T-helper 1 cell (primary cell): ENCODE data around the gene TXK.
"Not testable (repeated sequence)": the region's sequence is repeated elsewhere in the genome, so short reads cannot be mapped to it uniquely, and the experiment has no call there.

Source experiments
- DNase-seq, 5 donors: peaks; one replicate each; pipeline ENCODE4 v3.0.0-alpha.2; 2012 to 2020
- total RNA-seq, 4 donors: gene quantifications; one replicate each; lab custom pipeline; 2026; lab: John Stamatoyannopoulos, UW

TXK gene
- total RNA-seq: 56.9 to 118 (median 79.0) reads per million in 4 donors

- DNase-seq: peak in 1 of 5 donors; percentile 57
Measured at GRCh38 chr4:48134081-48134480, at the start of gene TXK. TXK (minus strand) TSS chr4:48134250; CDS start chr4:48134170, 80 bp downstream.

- no peak for DNase-seq
Measured at GRCh38 chr4:48180234-48180633, 46.2 kb upstream of the TXK start.

- DNase-seq: no peak
Measured at GRCh38 chr4:48178931-48179330, 44.9 kb upstream of the TXK start.

DNA sequence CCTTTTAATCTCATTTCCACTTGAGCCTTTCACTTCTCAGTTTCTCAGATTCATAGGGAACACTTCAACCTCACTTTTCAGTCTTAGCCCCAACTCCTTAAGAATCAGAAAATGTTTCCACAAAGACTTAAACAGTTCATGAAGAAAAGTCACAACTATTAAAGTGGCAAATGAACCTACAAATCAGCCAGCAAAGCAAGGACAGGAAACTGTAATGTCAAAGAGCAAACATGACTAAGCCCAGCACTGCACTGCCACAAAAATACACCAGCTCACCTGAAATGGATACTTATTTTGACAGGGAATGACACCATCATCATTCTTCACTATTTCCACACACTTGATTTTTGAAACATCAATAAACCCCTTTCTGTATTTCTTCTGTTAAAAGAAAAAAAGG, 41.8 kb upstream of the TXK start:
- no peak for DNase-seq

DNA sequence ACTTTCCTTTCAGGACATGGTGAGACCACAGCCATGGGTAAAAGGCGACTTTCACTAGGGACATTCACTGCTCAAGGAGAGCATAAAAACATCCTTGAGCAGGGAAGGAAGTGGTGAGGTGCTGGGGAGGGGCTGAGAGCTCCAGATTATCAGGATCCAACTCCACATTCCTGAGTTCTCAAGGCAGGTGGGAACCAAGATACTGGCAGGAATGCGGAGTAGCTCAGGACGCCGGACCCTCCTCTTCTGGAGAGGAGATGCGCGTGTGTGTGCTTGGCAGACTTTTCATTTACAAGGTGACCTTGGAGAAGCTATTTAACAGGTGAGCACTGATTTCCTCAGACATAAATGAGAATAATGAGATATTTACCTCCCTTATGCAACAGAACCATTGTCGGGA, 41.3 kb upstream of the TXK start:
- DNase-seq: no peak

- no peak for DNase-seq
Measured at GRCh38 chr4:48173056-48173991, 39.3 kb upstream of the TXK start.

GRCh38 chr4:48172651-48173050, 38.6 kb upstream of the TXK start:
- no peak for DNase-seq

DNA sequence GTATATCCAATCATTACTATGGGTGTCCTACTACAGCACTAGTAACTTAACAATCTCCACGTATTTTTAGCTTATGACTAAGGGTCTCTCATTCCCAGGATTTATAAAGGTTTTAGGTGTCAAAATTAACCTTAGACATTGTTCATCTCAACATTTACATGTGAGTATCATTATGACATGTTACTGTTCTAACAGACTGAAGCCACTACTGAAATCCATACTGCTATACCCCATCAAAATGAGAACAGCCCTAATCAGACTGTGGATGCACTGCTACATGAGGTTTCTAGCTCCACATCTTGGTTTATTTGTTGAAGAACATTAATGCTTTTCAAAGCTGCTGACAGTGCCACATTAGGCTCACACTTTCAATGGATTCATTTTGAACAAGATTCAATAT, 35.6 kb upstream of the TXK start:
- DNase-seq: no peak

DNA sequence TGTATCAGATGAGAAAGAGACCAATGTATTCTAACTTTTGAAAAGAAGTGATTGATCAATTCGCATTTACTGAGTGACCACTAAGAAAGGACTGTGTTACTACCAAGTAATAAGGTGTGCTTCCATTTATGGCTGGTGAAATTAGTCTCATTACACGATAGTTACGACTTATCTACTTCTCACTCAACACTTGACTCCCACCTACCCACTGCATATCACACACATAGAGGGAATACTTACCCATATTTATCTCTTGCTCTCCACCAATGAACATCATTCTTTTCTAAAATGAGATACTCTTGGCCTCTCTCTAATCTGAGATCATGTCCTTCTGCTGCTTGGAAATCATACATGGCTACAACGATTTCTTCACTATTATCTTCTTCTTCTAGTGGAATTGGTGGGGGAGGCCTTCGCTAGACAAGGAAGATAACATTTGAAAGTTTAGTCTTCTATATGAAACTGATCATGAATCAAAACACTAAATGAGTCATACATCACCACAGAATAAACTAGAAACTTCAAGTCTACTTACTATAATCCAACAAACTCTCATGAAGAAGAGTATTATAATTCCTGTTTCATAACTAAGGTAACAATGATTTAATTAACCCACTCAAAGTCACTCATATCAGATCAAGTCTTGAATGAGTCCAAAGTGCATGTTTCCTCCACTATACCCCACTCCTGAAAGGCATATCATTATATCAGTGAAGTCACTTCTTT, 33.7 kb upstream of the TXK start:
- DNase-seq: peak in 1 of 5 donors; percentile 13

DNA sequence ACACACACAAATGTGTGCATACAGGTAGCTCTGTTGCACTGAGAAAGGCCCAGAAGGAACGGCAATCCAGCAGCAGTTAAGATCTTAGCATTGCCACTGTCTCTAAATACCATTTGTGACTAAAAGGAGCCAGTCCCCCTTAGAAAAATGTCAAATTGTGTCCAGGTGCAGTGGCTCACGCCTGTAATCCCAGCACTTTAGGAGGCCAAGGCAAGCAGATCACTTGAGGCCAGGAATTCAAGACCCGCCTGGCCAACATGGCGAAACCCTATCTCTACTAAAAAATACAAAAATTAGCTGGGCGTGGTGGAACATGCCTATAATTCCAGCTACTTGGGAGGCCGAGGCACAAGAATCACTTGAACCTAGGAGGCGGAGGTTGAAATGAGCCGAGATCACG, 30.5 kb upstream of the TXK start:
- not testable (repeated sequence) for DNase-seq

DNA sequence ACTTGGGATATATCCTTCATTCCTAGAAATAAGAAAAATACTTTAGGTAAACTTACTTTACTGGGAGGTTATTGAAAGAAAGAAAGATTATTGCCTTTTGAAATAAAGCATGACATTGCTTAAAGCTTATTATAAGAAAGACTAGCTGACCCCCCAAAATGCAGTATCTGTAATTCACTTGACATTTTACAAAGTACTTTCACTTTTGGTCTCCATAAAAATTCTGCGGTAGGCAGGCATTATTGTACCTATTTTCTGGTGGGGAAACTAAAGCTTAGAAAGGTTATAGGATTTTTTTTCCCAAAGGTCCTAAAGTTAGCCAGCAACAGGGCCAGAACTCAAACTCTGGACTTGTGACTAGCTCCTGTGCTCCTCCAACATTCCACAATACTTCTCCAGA, 29.7 kb upstream of the TXK start:
- no peak for DNase-seq

GRCh38 chr4:48162162-48162561, 28.1 kb upstream of the TXK start:
- no peak for DNase-seq

GRCh38 chr4:48157271-48157670, 23.2 kb upstream of the TXK start:
- DNase-seq: no peak

GRCh38 chr4:48156423-48156822, 22.4 kb upstream of the TXK start:
- DNase-seq: no peak

- DNase-seq: no peak
Measured at GRCh38 chr4:48153791-48154550, 19.9 kb upstream of the TXK start.

- DNase-seq: no peak
Measured at GRCh38 chr4:48152259-48152658, 18.2 kb upstream of the TXK start.

- DNase-seq: no peak
Measured at GRCh38 chr4:48149827-48150370, 15.8 kb upstream of the TXK start.

DNA sequence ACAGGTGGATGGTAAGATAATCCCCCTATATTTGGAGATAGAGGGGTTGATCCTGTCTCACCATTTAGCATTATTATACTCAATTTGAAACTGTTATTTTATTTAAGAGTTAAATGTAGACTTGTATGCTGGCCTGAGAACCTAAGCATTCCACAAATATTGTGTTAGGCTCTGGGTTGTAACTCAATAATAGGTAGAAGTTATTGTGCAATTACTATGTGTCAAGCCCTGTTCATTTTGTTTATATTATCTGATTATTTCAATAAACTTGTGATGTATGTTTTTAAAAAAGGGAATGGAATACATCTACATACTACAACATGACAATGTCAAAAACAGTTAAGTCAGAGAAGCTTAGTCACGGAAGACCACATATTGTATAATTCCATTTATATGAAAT, 13.6 kb upstream of the TXK start:
- DNase-seq: no peak

GRCh38 chr4:48141048-48141447, 7.0 kb upstream of the TXK start:
- DNase-seq: peak in 1 of 5 donors; percentile 64

GRCh38 chr4:48139691-48140090, 5.6 kb upstream of the TXK start:
- peak in 1 of 5 donors; percentile 22 for DNase-seq

GRCh38 chr4:48138936-48139335, 4.9 kb upstream of the TXK start:
- DNase-seq: peak in 3 of 5 donors; percentile 19 to 75 (median 32)

GRCh38 chr4:48138511-48138910, 4.5 kb upstream of the TXK start:
- no peak for DNase-seq

- DNase-seq: peak in 1 of 5 donors; percentile 40
Measured at GRCh38 chr4:48137846-48138245, 3.8 kb upstream of the TXK start.
